NCI-H187 treated with DMSO at 0.1 percent for 48 hours (cell line): ENCODE measurements around the gene LMBR1L.

Experiments used
- DNase-seq: peaks from one replicate; lab custom pipeline; 2025; lab: John Stamatoyannopoulos, UW

LMBR1L gene

DNA sequence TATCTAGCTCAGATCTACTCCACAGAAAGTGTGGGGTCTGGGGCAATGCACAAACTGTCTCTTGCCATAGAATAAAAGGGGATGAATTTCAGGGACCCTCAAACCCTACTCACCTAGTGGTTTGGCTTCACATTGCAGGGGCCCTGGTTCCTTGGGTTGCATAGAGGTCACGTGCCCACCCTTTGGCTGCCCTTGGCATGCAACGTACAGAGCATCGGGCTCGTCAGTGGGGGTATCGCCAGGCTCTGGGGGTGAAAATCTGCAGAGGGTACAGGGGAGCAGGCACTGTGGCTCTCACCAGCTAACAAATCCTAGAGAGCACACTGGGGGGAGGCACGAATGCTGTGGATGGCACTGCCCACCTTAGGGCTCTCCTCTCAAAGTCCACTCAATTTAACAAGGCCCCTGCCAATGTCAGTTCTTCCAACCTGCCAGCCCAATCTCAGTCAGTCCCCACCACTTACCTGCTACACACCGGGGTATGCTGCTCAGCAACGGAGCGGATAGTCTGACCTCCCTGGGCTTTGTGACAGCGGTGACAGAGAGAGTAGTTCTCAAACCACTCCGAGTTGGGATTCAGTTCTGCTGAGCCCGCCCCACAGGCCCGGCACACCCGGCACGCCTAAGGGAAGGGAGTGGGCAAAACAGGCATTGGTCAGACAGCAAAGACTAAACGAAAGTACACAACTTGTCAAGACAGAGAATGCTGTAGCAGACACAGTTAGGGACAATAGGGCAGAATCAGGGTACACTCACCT, 58.0 kb downstream of the LMBR1L start:
- DNase-seq, result no peak

- no peak for DNase-seq
Measured at GRCh38 chr12:49051777-49052438, 58.7 kb downstream of the LMBR1L start.

DNA sequence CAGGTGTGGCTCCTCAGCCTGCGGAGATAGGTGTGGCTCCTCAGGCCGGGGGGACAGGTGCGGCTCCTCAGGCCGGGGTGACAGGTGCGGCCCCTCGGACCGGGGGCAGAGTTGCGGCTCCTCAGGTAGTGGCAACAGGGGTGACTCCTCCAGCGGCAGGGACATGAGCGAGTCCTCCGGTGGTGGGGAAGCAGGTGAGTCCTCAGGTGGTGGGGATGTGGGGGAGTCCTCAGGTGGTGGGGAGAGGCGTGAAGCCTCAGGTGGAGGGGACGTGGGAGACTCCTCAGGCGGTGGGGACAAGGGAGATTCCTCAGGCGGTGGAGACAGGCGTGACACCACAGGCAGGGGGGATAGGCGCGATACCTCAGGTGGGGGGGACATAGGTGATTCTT, 59.3 kb downstream of the LMBR1L start:
- no peak for DNase-seq

GRCh38 chr12:49050507-49051372, 59.9 kb downstream of the LMBR1L start:
- DNase-seq, result no peak

- no peak for DNase-seq
Measured at GRCh38 chr12:49049566-49050224, 61.0 kb downstream of the LMBR1L start.

DNA sequence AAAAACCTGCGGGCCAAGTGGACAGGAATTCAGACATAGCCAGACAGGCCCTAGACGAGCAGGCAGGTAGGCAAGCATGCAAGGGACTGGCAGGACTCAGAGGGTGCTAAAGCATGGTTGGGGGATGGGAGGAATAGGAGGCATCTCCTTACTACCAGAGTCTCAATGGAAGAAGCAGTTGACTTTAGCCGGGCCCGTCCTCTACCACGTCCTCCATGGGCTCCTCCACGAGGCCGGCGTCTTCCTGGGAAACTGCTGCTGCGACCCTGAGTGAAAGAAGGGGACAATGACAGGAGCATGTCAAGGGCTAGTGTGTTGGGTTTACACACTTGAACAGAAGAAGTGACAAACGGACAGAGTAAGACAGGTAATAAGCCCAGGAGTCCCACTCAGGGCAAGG, 61.7 kb downstream of the LMBR1L start:
- DNase-seq, result no peak
